ENCODE results near the gene EPGN.

EPGN gene

DNA sequence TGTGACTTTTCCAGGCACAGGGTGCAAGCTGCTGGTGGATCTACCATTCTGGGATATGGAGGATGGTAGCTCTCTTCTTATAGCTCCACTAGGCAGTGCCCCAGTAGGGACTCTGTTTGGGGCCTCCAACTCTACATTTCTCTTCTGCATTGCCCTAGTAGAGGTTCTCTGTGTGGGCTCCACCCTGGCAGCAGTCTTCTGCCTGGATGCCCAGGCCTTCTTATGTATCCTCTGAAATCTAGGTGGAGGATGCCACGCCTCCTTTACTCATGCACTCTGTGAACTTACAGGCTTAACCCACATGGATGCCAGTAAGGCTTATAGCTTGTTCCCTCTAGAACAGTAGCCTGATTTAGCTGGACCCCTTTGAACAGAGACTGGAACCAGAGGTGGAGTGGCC is 35.8 kb downstream of the EPGN start:
- DNase-seq = no peak

DNA sequence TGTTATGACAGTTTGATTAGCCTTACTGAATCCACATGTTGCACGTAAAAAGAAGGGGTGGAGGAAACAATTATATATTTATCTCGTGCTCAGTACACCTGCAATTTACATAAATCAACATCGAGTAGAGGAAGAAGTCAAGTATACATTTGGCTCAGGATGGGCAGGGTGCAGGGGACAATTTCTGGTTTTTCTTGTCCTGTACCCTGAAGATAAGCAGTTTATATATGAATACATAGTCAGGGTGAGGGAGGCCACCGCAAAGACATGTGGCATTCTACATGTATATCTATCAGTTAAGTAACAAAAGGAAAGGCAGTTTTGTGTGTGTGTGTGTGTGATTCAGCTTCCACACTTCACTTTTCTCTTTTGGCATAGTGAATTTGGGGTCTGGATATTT is 45.6 kb downstream of the EPGN start:
- DNase-seq = no peak

DNA sequence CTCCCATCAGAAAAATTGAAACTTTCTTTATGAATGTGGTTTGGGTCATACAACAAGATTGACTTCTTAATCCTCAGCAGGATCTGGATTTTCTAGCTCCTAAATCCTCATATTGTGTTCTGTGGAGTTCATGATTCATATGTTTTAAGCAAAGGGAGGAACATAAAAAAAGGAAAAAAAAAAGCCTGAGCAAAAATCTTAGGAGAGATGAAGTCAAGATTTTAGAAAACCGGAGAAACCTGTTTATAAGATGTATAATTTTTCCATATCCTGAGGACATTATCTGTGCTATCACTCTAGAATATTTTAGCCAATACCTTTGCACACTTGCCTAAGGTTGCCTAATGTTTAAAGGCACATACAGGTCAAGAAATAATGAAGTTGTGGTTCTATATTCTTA is 49.7 kb downstream of the EPGN start:
- no peak for DNase-seq

DNA sequence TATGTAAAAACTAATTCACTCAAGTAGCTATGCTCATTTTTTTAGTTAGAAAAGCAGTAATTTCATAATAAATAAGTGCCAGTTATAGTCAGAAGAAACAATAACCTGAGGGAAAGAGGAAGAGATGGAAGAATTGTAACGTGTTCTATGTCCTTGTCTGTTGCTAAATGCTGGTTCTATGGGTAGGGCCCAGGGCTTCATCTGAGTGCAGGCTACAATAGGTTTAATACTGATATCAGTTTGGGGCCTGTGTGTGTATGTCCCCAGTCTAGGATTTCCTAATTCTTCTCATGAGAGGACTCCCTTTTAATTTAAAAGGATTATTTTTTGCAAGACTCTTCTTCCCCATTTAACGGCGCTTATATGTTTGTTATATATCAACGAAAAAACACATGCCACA is 53.4 kb downstream of the EPGN start:
- no peak for DNase-seq

DNA sequence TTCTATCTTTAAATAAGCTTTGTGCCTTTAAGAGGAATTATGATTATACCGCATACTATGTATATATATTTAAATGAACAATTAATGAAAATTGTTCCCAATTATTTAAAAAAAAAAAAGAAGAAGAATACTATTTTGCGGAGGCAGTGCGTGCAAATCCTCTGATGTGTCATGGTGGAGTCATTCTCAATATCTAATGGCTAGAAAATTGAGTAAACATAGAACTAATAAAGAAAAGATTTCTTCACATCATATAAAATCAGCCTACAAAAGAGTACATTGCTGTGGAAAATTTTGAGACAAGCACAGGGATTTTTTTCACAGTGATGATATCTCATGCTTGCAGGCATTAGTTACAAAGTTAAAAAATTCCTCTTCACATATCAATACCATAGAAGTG is 54.1 kb downstream of the EPGN start:
- DNase-seq = no peak

DNA sequence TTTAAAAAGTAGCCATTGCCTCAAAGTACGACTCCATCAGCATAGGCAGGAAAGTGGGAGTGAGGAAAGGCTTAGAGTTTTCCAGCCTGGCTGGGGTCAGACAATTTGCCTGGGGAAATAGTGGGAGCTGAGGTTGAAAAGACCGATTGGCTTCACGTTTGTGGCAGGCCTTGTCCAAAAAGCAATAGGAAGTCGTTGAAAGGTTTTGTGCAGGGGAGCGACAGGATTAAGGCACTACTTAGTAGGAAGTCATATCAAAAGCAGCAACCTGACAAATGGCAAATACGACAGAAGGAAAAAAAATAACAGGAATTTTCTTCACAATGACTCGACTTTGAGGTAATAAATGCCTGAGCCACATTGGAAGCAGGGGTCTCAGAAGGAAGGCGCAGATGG is 56.0 kb downstream of the EPGN start:
- no peak for DNase-seq

DNA sequence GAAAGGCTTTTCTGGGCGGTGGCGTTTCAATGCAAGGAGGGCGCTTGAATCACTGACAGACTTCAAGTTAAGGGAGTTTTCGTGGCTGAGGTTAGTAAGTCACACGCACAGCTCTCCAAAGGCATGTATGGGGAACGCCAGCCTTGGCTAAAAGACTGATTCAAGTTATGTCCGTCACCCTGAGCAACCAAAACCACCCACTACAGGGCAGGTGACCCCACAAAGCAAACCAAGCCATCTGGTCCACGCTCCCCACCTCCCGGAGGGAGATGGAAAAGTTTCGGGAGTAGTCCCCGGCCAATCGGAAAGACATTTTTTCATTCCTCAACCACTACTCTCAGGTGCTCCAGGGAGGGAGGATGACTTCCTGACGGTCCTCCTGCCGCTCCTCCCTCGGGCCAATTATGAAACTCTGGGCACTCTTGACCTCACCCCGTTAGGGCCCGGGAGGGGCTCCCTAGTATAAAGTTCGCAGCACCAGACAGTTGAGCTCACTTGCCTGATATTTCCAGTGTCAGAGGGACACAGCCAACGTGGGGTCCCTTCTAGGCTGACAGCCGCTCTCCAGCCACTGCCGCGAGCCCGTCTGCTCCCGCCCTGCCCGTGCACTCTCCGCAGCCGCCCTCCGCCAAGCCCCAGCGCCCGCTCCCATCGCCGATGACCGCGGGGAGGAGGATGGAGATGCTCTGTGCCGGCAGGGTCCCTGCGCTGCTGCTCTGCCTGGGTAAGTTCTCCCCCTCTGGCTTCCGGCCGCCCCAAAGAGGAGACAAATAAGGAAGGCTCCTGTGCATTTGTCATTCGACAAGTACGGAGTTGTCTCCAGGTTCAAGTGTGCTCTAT is 56.6 kb downstream of the EPGN start, which contains the start of gene EREG:
Gene EREG (plus strand): TSS at position 494 of the 840 bp plus-strand sequence. CDS start 164 bp downstream, at position 658.
- DNase-seq = no peak

DNA sequence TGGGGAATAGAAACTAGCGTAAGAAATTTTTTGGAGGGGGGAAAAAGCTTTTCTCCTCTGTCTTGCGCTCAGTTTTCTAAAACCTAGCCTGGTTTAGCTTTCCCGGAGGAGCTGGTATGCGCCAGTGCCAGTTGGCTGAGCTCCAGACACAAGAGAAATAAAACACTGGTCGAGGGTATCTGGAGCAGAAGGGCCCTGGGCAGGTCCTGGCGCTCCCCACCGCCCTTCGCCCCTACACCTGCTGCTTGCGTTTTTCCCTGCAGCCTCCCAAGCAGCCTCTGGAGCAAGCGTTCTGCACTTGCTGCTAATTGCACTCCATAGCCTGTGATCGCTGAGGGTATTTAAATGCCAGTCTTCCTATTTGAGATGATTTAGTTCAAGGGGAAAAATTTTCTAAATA is 57.5 kb downstream of the EPGN start:
- DNase-seq = no peak
